ENCODE data around the gene CRABP1. TPM values are rescaled to one million over a fixed set of nuclear protein-coding genes. Genes with fewer than 3 reads are reported as not detected.

CRABP1 gene
- total RNA-seq, 4 donors from 2014 or later = not detected

GRCh38 chr15:78339559-78339958, 594 bp upstream of the CRABP1 start:
- TF ChIP-seq, protein P1, sequence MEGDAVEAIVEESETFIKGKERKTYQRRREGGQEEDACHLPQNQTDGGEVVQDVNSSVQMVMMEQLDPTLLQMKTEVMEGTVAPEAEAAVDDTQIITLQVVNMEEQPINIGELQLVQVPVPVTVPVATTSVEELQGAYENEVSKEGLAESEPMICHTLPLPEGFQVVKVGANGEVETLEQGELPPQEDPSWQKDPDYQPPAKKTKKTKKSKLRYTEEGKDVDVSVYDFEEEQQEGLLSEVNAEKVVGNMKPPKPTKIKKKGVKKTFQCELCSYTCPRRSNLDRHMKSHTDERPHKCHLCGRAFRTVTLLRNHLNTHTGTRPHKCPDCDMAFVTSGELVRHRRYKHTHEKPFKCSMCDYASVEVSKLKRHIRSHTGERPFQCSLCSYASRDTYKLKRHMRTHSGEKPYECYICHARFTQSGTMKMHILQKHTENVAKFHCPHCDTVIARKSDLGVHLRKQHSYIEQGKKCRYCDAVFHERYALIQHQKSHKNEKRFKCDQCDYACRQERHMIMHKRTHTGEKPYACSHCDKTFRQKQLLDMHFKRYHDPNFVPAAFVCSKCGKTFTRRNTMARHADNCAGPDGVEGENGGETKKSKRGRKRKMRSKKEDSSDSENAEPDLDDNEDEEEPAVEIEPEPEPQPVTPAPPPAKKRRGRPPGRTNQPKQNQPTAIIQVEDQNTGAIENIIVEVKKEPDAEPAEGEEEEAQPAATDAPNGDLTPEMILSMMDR (IDR thresholded peaks at IDR 0.05; ENCODE audit: low read depth) = no peak

DNA sequence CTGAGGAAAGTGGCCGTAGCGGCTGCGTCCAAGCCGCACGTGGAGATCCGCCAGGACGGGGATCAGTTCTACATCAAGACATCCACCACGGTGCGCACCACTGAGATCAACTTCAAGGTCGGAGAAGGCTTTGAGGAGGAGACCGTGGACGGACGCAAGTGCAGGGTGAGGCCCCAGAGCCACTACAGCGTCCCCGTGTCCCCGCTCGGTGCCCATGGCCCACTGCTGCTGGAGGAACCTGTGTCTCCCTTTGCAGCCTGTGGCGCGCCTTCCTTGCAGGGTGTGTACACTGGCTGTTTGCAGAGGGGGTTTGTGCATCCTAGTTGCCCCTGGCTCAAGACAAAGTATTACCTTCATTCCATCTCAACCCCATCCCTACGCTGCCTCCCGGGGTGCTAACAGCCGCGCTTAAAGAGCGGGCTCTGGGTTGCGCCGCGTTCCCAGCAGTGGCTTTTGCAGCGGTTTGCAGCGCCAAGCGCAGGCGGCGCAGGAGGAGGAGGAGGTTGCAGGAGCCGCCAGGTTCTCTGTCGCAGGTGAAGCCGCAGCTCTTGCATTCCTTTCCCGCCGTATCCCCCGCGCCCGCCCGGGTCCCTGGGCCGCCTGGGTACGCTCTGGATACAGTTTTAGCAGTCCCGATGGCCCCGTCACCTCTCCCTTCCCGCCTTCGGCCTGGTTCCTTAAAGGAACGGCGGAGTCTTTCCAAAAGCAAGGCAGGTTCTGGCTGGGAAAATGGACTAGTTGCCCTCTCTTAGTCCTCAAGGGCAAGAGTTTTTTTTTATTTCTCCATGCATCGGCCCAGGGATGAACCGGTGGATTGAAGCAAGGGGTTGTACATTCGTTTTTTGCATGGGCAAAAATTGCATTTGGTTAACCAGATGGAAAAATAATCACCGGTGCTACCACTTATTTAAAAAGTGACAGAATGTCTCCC, 1.2 kb downstream of the CRABP1 start:
- TF ChIP-seq, protein P1 (IDR thresholded peaks at IDR 0.05; ENCODE audit: low read depth) = no peak

- TF ChIP-seq, protein P1 (IDR thresholded peaks at IDR 0.05; ENCODE audit: low read depth) = no peak
Measured at GRCh38 chr15:78342021-78342420, 1.9 kb downstream of the CRABP1 start.

DNA sequence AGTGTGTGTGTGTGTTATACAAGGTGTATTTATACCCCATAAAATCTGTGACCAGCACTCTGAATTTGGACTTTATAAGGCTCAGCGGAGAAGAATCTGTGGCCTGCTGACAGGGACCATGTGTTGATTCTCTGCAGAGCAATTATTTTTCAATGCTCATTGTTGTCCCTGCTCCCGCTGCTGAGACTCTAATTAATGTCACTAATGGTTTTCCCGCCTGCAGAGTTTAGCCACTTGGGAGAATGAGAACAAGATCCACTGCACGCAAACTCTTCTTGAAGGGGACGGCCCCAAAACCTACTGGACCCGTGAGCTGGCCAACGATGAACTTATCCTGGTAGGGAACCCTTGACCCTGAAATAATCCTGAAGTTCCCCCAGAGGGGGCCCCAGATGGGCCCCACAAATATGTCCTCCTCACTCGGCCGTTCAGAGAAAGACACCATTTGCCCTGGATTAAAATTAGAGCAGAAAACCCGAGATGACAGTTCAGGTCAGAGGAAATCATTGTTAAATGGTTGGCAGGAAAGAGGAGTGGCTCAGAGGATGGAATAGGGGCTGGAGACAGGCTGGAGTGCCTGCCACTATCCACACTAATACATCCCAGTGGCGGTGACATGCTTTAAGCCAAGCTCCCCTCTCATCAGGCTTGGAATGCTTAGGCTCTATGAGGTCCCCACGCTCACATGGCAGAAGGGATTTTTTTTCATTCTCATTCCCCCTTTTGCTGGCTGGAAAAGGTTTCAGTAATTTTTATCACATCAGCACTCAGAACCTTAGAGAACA, 3.3 kb downstream of the CRABP1 start:
- TF ChIP-seq, protein P1 (IDR thresholded peaks at IDR 0.05; ENCODE audit: low read depth) = no peak

GRCh38 chr15:78345396-78346125, 5.4 kb downstream of the CRABP1 start:
- TF ChIP-seq, protein P1 (IDR thresholded peaks at IDR 0.05; ENCODE audit: low read depth) = no peak

DNA sequence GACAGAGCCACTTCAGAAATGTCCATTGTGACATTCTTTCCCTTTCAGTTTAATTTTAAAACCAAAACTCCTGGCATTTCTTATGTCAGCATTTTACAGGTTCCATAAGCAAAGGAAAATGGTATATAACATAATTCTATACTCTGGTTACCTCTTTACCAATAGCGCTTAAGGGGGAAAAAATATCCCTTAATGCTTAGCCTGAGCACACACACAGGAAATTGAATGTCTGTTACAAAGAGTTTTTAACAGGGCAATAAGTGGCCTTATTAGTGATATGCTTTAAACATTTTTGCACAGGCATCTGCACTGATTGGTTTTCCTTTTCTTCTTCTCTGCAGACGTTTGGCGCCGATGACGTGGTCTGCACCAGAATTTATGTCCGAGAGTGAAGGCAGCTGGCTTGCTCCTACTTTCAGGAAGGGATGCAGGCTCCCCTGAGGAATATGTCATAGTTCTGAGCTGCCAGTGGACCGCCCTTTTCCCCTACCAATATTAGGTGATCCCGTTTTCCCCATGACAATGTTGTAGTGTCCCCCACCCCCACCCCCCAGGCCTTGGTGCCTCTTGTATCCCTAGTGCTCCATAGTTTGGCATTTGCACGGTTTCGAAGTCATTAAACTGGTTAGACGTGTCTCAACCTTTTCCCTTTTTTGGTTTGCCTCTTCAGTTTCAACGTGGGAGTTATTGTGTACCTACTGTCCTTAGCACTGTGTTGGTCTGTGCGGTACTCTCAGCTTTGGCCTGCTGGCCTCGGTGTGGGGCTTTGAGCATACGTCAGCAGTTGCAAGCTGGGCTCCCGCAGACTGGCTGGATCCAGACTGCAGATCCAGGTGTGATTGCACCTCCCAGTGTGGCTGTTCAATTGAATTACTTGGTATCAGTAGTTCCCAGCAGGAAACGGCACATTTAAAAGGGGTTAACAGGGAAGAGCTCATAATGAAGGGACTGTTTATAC, 7.7 kb downstream of the CRABP1 start:
- TF ChIP-seq, protein P1 (IDR thresholded peaks at IDR 0.05; ENCODE audit: low read depth) = no peak

Measured in subcutaneous adipose tissue (tissue), 4 donors.